Neural crest cell (in vitro differentiated cells): ENCODE results near the gene LRPAP1. TPM values are rescaled to one million over a fixed set of nuclear protein-coding genes. Genes with fewer than 3 reads are reported as not detected.

Experiments used
- DNase-seq: peaks from one replicate; pipeline ENCODE4 v3.0.0; 2021; ENCODE audit warnings: low read depth, mixed read lengths, low spot score
- H3K27ac Mint-ChIP-seq: one replicate; pipeline ENCODE4 v1.8.0; 2021; ENCODE audit warnings: mild to moderate bottlenecking, mixed read lengths; ENCODE audit not compliant: unreplicated experiment
- H3K27me3 Mint-ChIP-seq: 2 replicates; pipeline ENCODE4 v1.8.0; 2021; ENCODE audit warnings: low read depth, mild to moderate bottlenecking, mixed read lengths
- H3K36me3 Mint-ChIP-seq: 2 replicates; pipeline ENCODE4 v1.8.0; 2021; ENCODE audit warnings: low read depth, mild to moderate bottlenecking, mixed read lengths
- H3K4me1 Mint-ChIP-seq: 2 replicates; pipeline ENCODE4 v1.8.0; 2021; ENCODE audit warnings: mixed read lengths
- H3K4me3 Mint-ChIP-seq: one replicate; pipeline ENCODE4 v1.8.0; 2021; ENCODE audit warnings: mild to moderate bottlenecking, mixed read lengths
- H3K9me3 Mint-ChIP-seq: 2 replicates; pipeline ENCODE4 v1.8.0; 2021; ENCODE audit warnings: mixed read lengths
- CTCF ChIP-seq: fragments of 200-600 bp; sonication (generic); conservative IDR thresholded peaks from 2 replicates; pipeline ENCODE4 v1.5.0; 2021; ENCODE audit warnings: antibody characterized with exemption, mild to moderate bottlenecking
- total RNA-seq: library from RNA; stranded (reverse); gene quantifications from 2 replicates; pipeline ENCODE4 v1.2.1, GENCODE V29; 2021

Gene LRPAP1
- total RNA-seq, 1 donor from 2014 or later, result 116 TPM

GRCh38 chr4:3485886-3486540, 46.2 kb downstream of the LRPAP1 start:
- no peak overlapping the region for H3K4me3 Mint-ChIP-seq
- DNase-seq, result no peak
- H3K4me1 Mint-ChIP-seq, result peaks cover 13% of the 10 kb centered on the region
- H3K27me3 Mint-ChIP-seq, result peaks cover 14% of the 10 kb centered on the region
- no peaks in the 10 kb centered on the region for H3K9me3 Mint-ChIP-seq
- no peak overlapping the region for H3K27ac Mint-ChIP-seq
- no peak for TF ChIP-seq CTCF
- no peaks in the 10 kb centered on the region for H3K36me3 Mint-ChIP-seq

GRCh38 chr4:3485011-3485791, 47.0 kb downstream of the LRPAP1 start:
- Mint-ChIP-seq H3K36me3 (no peaks in the 10 kb centered on the region), H3K27me3 (peaks cover 17% of the 10 kb centered on the region), H3K27ac (no peak overlapping the region), H3K4me3 (no peak overlapping the region), H3K9me3 (no peaks in the 10 kb centered on the region), H3K4me1 (peaks cover 20% of the 10 kb centered on the region)
- TF ChIP-seq CTCF, result no peak
- DNase-seq, result no peak

GRCh38 chr4:3484057-3484973, 47.9 kb downstream of the LRPAP1 start:
- H3K27ac Mint-ChIP-seq, result no peak overlapping the region
- no peaks in the 10 kb centered on the region for H3K9me3 Mint-ChIP-seq
- peaks cover 20% of the 10 kb centered on the region for H3K4me1 Mint-ChIP-seq
- no peak for DNase-seq
- H3K27me3 Mint-ChIP-seq, result peaks cover 17% of the 10 kb centered on the region
- H3K36me3 Mint-ChIP-seq, result no peaks in the 10 kb centered on the region
- no peak for TF ChIP-seq CTCF
- no peak overlapping the region for H3K4me3 Mint-ChIP-seq

- H3K4me1 Mint-ChIP-seq, result peaks cover 20% of the 10 kb centered on the region
Measured at GRCh38 chr4:3483471-3483921, 48.7 kb downstream of the LRPAP1 start.

More at GRCh38 chr4:3483471-3483921, 48.7 kb downstream of the LRPAP1 start:
- Mint-ChIP-seq H3K4me3 (no peak overlapping the region), H3K27me3 (peaks cover 9% of the 10 kb centered on the region), H3K27ac (no peak overlapping the region), H3K9me3 (no peaks in the 10 kb centered on the region), H3K36me3 (no peaks in the 10 kb centered on the region)
- TF ChIP-seq CTCF, result no peak
- no peak for DNase-seq
